Trophoblast cell (in vitro differentiated cells and primary cell): ENCODE results near the gene CAPN9.

Source experiments
- DNase-seq, 2 donors: peaks; one replicate each; pipeline ENCODE4 v3.0.0-alpha.2; 2016
- H2AFZ ChIP-seq: 2 replicates; pipeline ENCODE4 v1.6.1; 2013; ENCODE audit warnings: low read length, moderate library complexity, mild to moderate bottlenecking; ENCODE audit not compliant: insufficient read depth, poor library complexity
- H2AK5ac ChIP-seq: 2 replicates; pipeline ENCODE4 v1.6.1; 2013; ENCODE audit warnings: mild to moderate bottlenecking, low read length
- H2BK120ac ChIP-seq: 2 replicates; pipeline ENCODE4 v1.6.1; 2013; ENCODE audit warnings: low read length, mild to moderate bottlenecking, moderate library complexity; ENCODE audit not compliant: insufficient read depth, poor library complexity
- H2BK12ac ChIP-seq: 2 replicates; pipeline ENCODE4 v1.6.1; 2013; ENCODE audit warnings: mild to moderate bottlenecking, low read length, moderate library complexity
- H2BK5ac ChIP-seq: 2 replicates; pipeline ENCODE4 v1.6.1; 2013; ENCODE audit warnings: low read length, low read depth, moderate library complexity, mild to moderate bottlenecking; ENCODE audit not compliant: poor library complexity
- H3K14ac ChIP-seq: 2 replicates; pipeline ENCODE4 v1.6.1; 2013; ENCODE audit warnings: mild to moderate bottlenecking, low read length
- H3K18ac ChIP-seq: 2 replicates; pipeline ENCODE4 v1.6.1; 2013; ENCODE audit warnings: mild to moderate bottlenecking, low read length
- H3K23ac ChIP-seq: 2 replicates; pipeline ENCODE4 v1.6.1; 2013; ENCODE audit warnings: low read length
- H3K27ac ChIP-seq: 2 replicates; pipeline ENCODE4 v1.5.1; 2013; ENCODE audit warnings: low read depth, mild to moderate bottlenecking, inconsistent platforms, low read length, moderate library complexity
- H3K27me3 ChIP-seq: 2 replicates; pipeline ENCODE4 v1.6.1; 2013; ENCODE audit warnings: inconsistent platforms, mild to moderate bottlenecking, low read length, moderate library complexity; ENCODE audit not compliant: insufficient read depth
- H3K36me3 ChIP-seq, 2 experiments: 1 replicate in 1 of 2; 2 replicates in 1 of 2; pipeline ENCODE4 v1.6.1; 2013; ENCODE audit warnings: low read length in 2 of 2, mild to moderate bottlenecking in 2 of 2, moderate library complexity in 1 of 2; ENCODE audit not compliant: insufficient read depth in 2 of 2, control insufficient read depth in 1 of 2
- H3K4ac ChIP-seq: 2 replicates; pipeline ENCODE4 v1.6.1; 2013; ENCODE audit warnings: low read depth, mild to moderate bottlenecking, low read length, moderate library complexity
- H3K4me1 ChIP-seq, 2 experiments: 1 replicate in 1 of 2; 2 replicates in 1 of 2; pipeline ENCODE4 v1.6.1; 2013; ENCODE audit warnings: low read length in 2 of 2, mild to moderate bottlenecking in 2 of 2, moderate library complexity in 1 of 2; ENCODE audit not compliant: insufficient read depth in 2 of 2, control insufficient read depth in 1 of 2
- H3K4me2 ChIP-seq: 2 replicates; pipeline ENCODE4 v1.6.1; 2013; ENCODE audit warnings: inconsistent platforms, mild to moderate bottlenecking, low read length, moderate library complexity
- H3K4me3 ChIP-seq: 2 replicates; pipeline ENCODE4 v1.5.1; 2013; ENCODE audit warnings: mild to moderate bottlenecking, low read depth, low read length, inconsistent platforms
- H3K79me1 ChIP-seq: one replicate; pipeline ENCODE4 v1.6.1; 2013; ENCODE audit warnings: low read length
- H3K79me2 ChIP-seq: 2 replicates; pipeline ENCODE4 v1.6.1; 2013; ENCODE audit warnings: low read length, mild to moderate bottlenecking; ENCODE audit not compliant: control insufficient read depth, insufficient read depth, poor library complexity
- H3K9ac ChIP-seq: 2 replicates; pipeline ENCODE4 v1.6.1; 2013; ENCODE audit warnings: mild to moderate bottlenecking, low read length
- H3K9me3 ChIP-seq: 2 replicates; pipeline ENCODE4 v1.6.1; 2013; ENCODE audit warnings: low read depth, mild to moderate bottlenecking, control low read depth, inconsistent platforms, low read length; ENCODE audit not compliant: insufficient read depth
- H4K12ac ChIP-seq: 2 replicates; pipeline ENCODE4 v1.6.1; 2013; ENCODE audit warnings: low read depth, mild to moderate bottlenecking, low read length, moderate library complexity
- H4K8ac ChIP-seq: 2 replicates; pipeline ENCODE4 v1.6.1; 2013; ENCODE audit warnings: low read depth, mild to moderate bottlenecking, low read length, moderate library complexity
- H4K91ac ChIP-seq: one replicate; pipeline ENCODE4 v1.6.1; 2013; ENCODE audit warnings: low read depth, mild to moderate bottlenecking, low read length, moderate library complexity
- WGBS: extraction: QIAGEN DNeasy Blood & Tissue Kit; methylation state at CpG from one replicate; pipeline ENCODE4 v1.1.7; 2013; ENCODE audit warnings: missing lambda C conversion rate; ENCODE audit not compliant: insufficient read length, insufficient coverage; ENCODE audit errors: extremely low coverage; 5-methylcytosine and 5-hydroxymethylcytosine counted together

The CAPN9 gene

DNA sequence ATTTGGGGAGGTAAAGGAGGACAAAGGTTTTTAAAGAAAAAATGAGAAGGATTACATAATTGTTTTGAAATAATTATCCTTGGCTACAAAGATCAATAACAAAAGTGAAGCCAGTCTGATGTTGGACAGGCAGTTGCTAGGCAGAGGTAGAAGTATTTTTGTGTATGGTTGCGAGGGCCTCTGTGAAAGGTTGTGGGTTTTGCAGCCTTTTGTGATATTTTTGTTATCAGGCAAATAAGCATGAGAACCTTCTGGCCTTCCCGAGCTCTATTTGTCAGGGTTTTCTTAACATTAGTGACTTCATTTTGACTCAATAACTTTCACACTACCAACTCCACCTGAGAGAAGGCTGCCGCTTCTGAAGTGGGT, 39.2 kb downstream of the CAPN9 start:
- H2BK120ac ChIP-seq, result no peak overlapping the region
- no peak overlapping the region for H3K14ac ChIP-seq
- peaks cover 7% of the 10 kb centered on the region for H3K9me3 ChIP-seq
- no peak overlapping the region for H2AFZ ChIP-seq
- WGBS, result no CpG with 5 or more reads among the region's 3 CpGs
- H3K9ac ChIP-seq, result no peak overlapping the region
- no peak overlapping the region for H3K23ac ChIP-seq
- H2BK12ac ChIP-seq, result no peak overlapping the region
- H3K4me3 ChIP-seq, result no peak overlapping the region
- H2BK5ac ChIP-seq, result no peak overlapping the region
- H3K18ac ChIP-seq, result no peak overlapping the region
- no peak overlapping the region for H3K27ac ChIP-seq
- no peak overlapping the region for H3K4me2 ChIP-seq
- no peak overlapping the region for H2AK5ac ChIP-seq
- H4K8ac ChIP-seq, result no peak overlapping the region
- no peaks in the 10 kb centered on the region for H3K79me1 ChIP-seq
- H3K27me3 ChIP-seq, result no peaks in the 10 kb centered on the region
- H3K4me1 ChIP-seq, result no peaks in the 10 kb centered on the region
- H3K36me3 ChIP-seq, result no peaks in the 10 kb centered on the region
- no peak for DNase-seq
- no peaks in the 10 kb centered on the region for H3K79me2 ChIP-seq
- H4K12ac ChIP-seq, result no peak overlapping the region
- H4K91ac ChIP-seq, result no peak overlapping the region
- no peak overlapping the region for H3K4ac ChIP-seq

DNA sequence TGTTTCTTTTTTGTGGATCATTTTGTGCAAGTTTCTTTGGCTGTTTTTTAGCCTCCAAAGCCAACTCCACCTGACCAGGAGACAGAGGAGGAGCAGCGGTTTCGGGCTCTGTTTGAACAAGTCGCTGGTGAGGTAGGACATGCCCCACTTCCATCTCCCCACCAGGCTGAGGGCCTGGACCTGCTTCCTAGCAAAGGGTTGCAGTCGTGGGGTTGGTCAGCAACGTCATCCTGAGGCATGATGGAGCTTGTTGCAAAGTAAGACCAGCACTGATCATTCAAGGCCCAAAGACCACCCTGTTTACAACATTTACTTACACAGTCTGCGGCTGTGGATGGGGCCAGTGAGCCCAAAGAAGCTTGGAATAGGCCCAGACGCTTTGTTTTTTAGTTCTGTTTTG, 40.3 kb downstream of the CAPN9 start:
- Histone ChIP-seq H2AFZ (no peak overlapping the region), H4K8ac (no peak overlapping the region), H3K23ac (no peak overlapping the region), H4K91ac (no peak overlapping the region), H2BK120ac (no peak overlapping the region), H3K36me3 (no peaks in the 10 kb centered on the region), H2BK5ac (no peak overlapping the region), H3K18ac (no peak overlapping the region), H3K9me3 (peaks cover 7% of the 10 kb centered on the region), H4K12ac (no peak overlapping the region), H3K4me1 (no peaks in the 10 kb centered on the region), H3K4ac (no peak overlapping the region), H3K4me3 (no peak overlapping the region), H3K9ac (no peak overlapping the region), H2BK12ac (no peak overlapping the region), H3K14ac (no peak overlapping the region), H2AK5ac (no peak overlapping the region), H3K79me2 (no peaks in the 10 kb centered on the region), H3K27ac (no peak overlapping the region), H3K79me1 (no peaks in the 10 kb centered on the region), H3K4me2 (no peak overlapping the region), H3K27me3 (no peaks in the 10 kb centered on the region)
- WGBS, result no CpG with 5 or more reads among the region's 7 CpGs
- no peak for DNase-seq

DNA sequence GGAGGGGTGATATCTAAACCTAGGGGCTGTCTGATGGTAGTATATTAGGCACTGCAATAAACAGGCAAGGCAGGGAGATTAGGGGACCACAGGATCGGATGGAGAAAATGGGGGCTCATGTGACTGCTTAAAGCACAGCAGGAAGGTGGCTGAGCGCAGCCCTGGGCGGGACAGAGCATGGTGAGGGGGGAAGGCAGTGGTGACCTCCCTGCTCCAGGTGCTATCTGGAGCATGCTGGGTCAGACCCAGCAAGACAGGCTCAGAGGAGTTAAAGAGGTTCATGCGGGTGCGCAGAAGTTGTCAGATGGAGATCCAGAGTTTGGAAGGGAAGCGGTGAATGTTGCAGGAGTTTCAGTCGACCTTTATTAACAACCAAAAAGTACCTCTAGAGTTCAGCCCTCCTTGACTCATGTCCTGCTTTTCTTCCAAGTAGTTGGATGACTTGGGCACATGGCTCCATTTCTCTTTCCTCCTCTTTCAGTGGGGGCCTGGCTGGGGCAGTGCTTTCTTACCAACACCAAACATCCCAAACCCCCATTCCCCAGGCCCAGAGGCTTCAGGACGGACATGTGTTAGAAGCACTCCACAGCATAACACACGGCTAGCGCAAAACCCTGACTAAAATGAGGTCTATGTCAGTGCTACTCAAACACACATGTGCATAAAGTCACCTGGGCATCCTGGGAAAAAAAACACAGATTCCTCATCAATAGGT, 41.5 kb downstream of the CAPN9 start:
- no peaks in the 10 kb centered on the region for H3K4me1 ChIP-seq
- H3K4me2 ChIP-seq, result no peak overlapping the region
- H2BK5ac ChIP-seq, result no peak overlapping the region
- no peak overlapping the region for H3K4ac ChIP-seq
- no peak overlapping the region for H3K9ac ChIP-seq
- H2AK5ac ChIP-seq, result no peak overlapping the region
- no peak overlapping the region for H2BK12ac ChIP-seq
- H4K91ac ChIP-seq, result no peak overlapping the region
- H3K27me3 ChIP-seq, result no peaks in the 10 kb centered on the region
- no peak overlapping the region for H2BK120ac ChIP-seq
- peaks cover 7% of the 10 kb centered on the region for H3K9me3 ChIP-seq
- no peak overlapping the region for H3K14ac ChIP-seq
- H3K79me1 ChIP-seq, result no peaks in the 10 kb centered on the region
- DNase-seq, result no peak
- no peak overlapping the region for H4K8ac ChIP-seq
- no peak overlapping the region for H3K23ac ChIP-seq
- H3K27ac ChIP-seq, result no peak overlapping the region
- H3K79me2 ChIP-seq, result no peaks in the 10 kb centered on the region
- H4K12ac ChIP-seq, result no peak overlapping the region
- WGBS, result no CpG with 5 or more reads among the region's 10 CpGs
- no peak overlapping the region for H3K18ac ChIP-seq
- no peaks in the 10 kb centered on the region for H3K36me3 ChIP-seq
- no peak overlapping the region for H3K4me3 ChIP-seq
- no peak overlapping the region for H2AFZ ChIP-seq

DNA sequence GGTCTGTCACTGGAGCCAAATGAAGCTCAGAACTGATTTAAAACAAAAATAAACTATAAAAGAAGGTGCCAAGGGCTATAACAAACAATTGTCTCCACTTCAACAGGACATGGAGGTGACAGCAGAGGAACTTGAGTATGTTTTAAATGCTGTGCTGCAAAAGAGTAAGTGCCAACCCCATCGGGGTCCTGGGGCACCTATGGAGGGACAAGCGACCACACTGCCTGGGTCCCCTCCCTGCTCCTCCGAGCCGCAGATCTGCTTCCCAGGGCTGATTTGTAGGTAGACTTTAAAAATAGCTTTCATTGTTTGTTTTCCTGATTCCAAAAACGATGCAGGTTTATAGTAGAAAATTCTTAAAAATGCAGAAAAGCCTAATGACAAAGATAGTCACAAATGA, 42.8 kb downstream of the CAPN9 start:
- no peak overlapping the region for H2BK12ac ChIP-seq
- H2BK5ac ChIP-seq, result no peak overlapping the region
- H3K36me3 ChIP-seq, result no peaks in the 10 kb centered on the region
- H3K4me1 ChIP-seq, result no peaks in the 10 kb centered on the region
- H3K27me3 ChIP-seq, result no peaks in the 10 kb centered on the region
- no peak overlapping the region for H3K23ac ChIP-seq
- no peak overlapping the region for H2BK120ac ChIP-seq
- H2AK5ac ChIP-seq, result no peak overlapping the region
- H3K27ac ChIP-seq, result no peak overlapping the region
- H3K9me3 ChIP-seq, result peaks cover 2% of the 10 kb centered on the region
- WGBS, result no CpG with 5 or more reads among the region's 5 CpGs
- H3K4me2 ChIP-seq, result no peak overlapping the region
- no peak overlapping the region for H3K4me3 ChIP-seq
- no peak overlapping the region for H3K18ac ChIP-seq
- H4K91ac ChIP-seq, result no peak overlapping the region
- H2AFZ ChIP-seq, result no peak overlapping the region
- DNase-seq, result no peak
- no peaks in the 10 kb centered on the region for H3K79me1 ChIP-seq
- no peak overlapping the region for H3K9ac ChIP-seq
- no peak overlapping the region for H3K14ac ChIP-seq
- no peak overlapping the region for H4K12ac ChIP-seq
- no peak overlapping the region for H3K4ac ChIP-seq
- H3K79me2 ChIP-seq, result no peaks in the 10 kb centered on the region
- no peak overlapping the region for H4K8ac ChIP-seq
